KMS-11 (cell line): ENCODE results near the gene FARS2.

Source experiments
- H2AFZ ChIP-seq: fragments of 200-600 bp; sonication (generic); 2 replicates; pipeline ENCODE4 v1.6.1; 2016; ENCODE audit warnings: antibody characterized with exemption, mixed run types, low read depth
- H3K27ac ChIP-seq: fragments of 200-600 bp; sonication (generic); 2 replicates; pipeline ENCODE4 v1.6.1; 2016; ENCODE audit warnings: mild to moderate bottlenecking, mixed run types
- H3K27me3 ChIP-seq: fragments of 200-600 bp; sonication (generic); 2 replicates; pipeline ENCODE4 v1.6.1; 2017; ENCODE audit warnings: mild to moderate bottlenecking, low read depth, mixed run types, moderate library complexity; ENCODE audit not compliant: insufficient read depth
- H3K36me3 ChIP-seq: fragments of 200-600 bp; sonication (generic); 2 replicates; pipeline ENCODE4 v1.6.1; 2017; ENCODE audit warnings: mild to moderate bottlenecking, mixed run types; ENCODE audit not compliant: insufficient read depth
- H3K4me1 ChIP-seq: fragments of 200-600 bp; sonication (generic); 2 replicates; pipeline ENCODE4 v1.6.1; 2016; ENCODE audit warnings: mild to moderate bottlenecking, low read depth, mixed run types; ENCODE audit not compliant: poor library complexity, severe bottlenecking
- H3K4me2 ChIP-seq: fragments of 200-600 bp; sonication (generic); 2 replicates; pipeline ENCODE4 v1.7.0; 2016; ENCODE audit warnings: mild to moderate bottlenecking, mixed run types
- H3K4me3 ChIP-seq: fragments of 200-600 bp; sonication (generic); IDR thresholded peaks from 2 replicates; pipeline ENCODE4 v1.6.1; 2017; ENCODE audit warnings: low read depth, low read length, mixed read lengths; ENCODE audit not compliant: insufficient read depth
- H3K79me2 ChIP-seq: fragments of 200-600 bp; sonication (generic); 2 replicates; pipeline ENCODE4 v1.6.1; 2016; ENCODE audit warnings: low read depth, mixed run types; ENCODE audit not compliant: insufficient read depth
- H3K9ac ChIP-seq: fragments of 200-600 bp; sonication (generic); 2 replicates; pipeline ENCODE4 v1.6.1; 2016; ENCODE audit warnings: mild to moderate bottlenecking, mixed run types
- H4K20me1 ChIP-seq: fragments of 200-600 bp; sonication (generic); 2 replicates; pipeline ENCODE4 v1.6.1; 2016; ENCODE audit warnings: mild to moderate bottlenecking, mixed run types; ENCODE audit not compliant: insufficient read depth
- TF ChIP-seq, protein P1 (sequence below): fragments of 200-600 bp; sonication (generic); conservative IDR thresholded peaks from 2 replicates; pipeline ENCODE4 v1.6.1; 2017; ENCODE audit warnings: low read depth, mild to moderate bottlenecking, antibody characterized with exemption, low read length, moderate library complexity, mixed read lengths

Gene FARS2

GRCh38 chr6:5580736-5581581 lies 319.6 kb downstream of the FARS2 start:
- Histone ChIP-seq H3K4me3 (no peak overlapping the region), H3K79me2 (no peaks in the 10 kb centered on the region), H3K36me3 (no peaks in the 10 kb centered on the region), H3K27me3 (no peaks in the 10 kb centered on the region), H3K27ac (no peak overlapping the region), H2AFZ (no peak overlapping the region), H3K9ac (no peak overlapping the region), H3K4me2 (no peak overlapping the region), H3K4me1 (no peaks in the 10 kb centered on the region), H4K20me1 (no peaks in the 10 kb centered on the region)
- TF ChIP-seq, protein P1, sequence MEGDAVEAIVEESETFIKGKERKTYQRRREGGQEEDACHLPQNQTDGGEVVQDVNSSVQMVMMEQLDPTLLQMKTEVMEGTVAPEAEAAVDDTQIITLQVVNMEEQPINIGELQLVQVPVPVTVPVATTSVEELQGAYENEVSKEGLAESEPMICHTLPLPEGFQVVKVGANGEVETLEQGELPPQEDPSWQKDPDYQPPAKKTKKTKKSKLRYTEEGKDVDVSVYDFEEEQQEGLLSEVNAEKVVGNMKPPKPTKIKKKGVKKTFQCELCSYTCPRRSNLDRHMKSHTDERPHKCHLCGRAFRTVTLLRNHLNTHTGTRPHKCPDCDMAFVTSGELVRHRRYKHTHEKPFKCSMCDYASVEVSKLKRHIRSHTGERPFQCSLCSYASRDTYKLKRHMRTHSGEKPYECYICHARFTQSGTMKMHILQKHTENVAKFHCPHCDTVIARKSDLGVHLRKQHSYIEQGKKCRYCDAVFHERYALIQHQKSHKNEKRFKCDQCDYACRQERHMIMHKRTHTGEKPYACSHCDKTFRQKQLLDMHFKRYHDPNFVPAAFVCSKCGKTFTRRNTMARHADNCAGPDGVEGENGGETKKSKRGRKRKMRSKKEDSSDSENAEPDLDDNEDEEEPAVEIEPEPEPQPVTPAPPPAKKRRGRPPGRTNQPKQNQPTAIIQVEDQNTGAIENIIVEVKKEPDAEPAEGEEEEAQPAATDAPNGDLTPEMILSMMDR, result no peak

- H3K4me1 ChIP-seq, result no peaks in the 10 kb centered on the region
- H3K27ac ChIP-seq, result no peak overlapping the region
- no peaks in the 10 kb centered on the region for H3K27me3 ChIP-seq
Observed at GRCh38 chr6:5582762-5583161, 321.4 kb downstream of the FARS2 start.

GRCh38 chr6:5583528-5583927 lies 322.2 kb downstream of the FARS2 start:
- Histone ChIP-seq H3K9ac (no peak overlapping the region), H3K79me2 (no peaks in the 10 kb centered on the region), H4K20me1 (no peaks in the 10 kb centered on the region), H3K4me3 (no peak overlapping the region), H2AFZ (no peak overlapping the region), H3K4me2 (no peak overlapping the region), H3K36me3 (no peaks in the 10 kb centered on the region), H3K27me3 (no peaks in the 10 kb centered on the region), H3K4me1 (no peaks in the 10 kb centered on the region), H3K27ac (no peak overlapping the region)
- TF ChIP-seq, protein P1, result no peak

More at GRCh38 chr6:5582762-5583161, 321.4 kb downstream of the FARS2 start:
- Histone ChIP-seq H3K4me2 (no peak overlapping the region), H3K79me2 (no peaks in the 10 kb centered on the region), H3K4me3 (no peak overlapping the region), H3K9ac (no peak overlapping the region), H3K36me3 (no peaks in the 10 kb centered on the region), H2AFZ (no peak overlapping the region), H4K20me1 (no peaks in the 10 kb centered on the region)
- TF ChIP-seq, protein P1, result no peak

GRCh38 chr6:5584078-5584482 lies 322.8 kb downstream of the FARS2 start:
- no peaks in the 10 kb centered on the region for H3K27me3 ChIP-seq
- H3K79me2 ChIP-seq, result no peaks in the 10 kb centered on the region
- no peaks in the 10 kb centered on the region for H3K4me1 ChIP-seq
- no peak overlapping the region for H3K27ac ChIP-seq
- H3K9ac ChIP-seq, result no peak overlapping the region
- no peaks in the 10 kb centered on the region for H4K20me1 ChIP-seq
- TF ChIP-seq, protein P1, result no peak
- no peak overlapping the region for H3K4me2 ChIP-seq
- no peaks in the 10 kb centered on the region for H3K36me3 ChIP-seq
- H2AFZ ChIP-seq, result no peak overlapping the region
- no peak overlapping the region for H3K4me3 ChIP-seq
